Measurements from ENCODE around the gene CELF4.

The CELF4 gene

DNA sequence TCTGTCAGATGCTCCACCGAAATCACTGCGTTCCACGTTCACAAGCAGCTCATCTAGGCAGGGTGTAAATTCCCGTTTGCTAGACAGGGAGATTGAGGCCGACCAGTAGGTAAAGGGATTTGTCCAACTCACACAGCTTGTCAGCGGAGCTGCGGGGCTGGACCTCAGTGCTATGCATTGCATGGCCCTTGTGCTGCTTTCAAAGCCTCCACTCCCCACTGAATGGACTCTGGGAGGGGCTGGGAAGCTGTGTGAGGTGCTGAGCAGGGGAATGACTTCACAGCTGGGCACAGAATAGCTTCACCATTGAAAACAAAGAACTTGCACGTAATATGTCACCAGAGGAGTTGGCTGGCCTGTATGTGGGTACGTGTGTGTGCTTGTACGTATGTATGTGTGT is 21.4 kb downstream of the CELF4 start:
- no peaks in the 10 kb centered on the region for H3K36me3 ChIP-seq (ENCODE audit: control insufficient read depth, insufficient read depth, low read length)
- DNase-seq (ENCODE audit: extremely low read depth, insufficient read length): no peak
- TF ChIP-seq, protein P1, sequence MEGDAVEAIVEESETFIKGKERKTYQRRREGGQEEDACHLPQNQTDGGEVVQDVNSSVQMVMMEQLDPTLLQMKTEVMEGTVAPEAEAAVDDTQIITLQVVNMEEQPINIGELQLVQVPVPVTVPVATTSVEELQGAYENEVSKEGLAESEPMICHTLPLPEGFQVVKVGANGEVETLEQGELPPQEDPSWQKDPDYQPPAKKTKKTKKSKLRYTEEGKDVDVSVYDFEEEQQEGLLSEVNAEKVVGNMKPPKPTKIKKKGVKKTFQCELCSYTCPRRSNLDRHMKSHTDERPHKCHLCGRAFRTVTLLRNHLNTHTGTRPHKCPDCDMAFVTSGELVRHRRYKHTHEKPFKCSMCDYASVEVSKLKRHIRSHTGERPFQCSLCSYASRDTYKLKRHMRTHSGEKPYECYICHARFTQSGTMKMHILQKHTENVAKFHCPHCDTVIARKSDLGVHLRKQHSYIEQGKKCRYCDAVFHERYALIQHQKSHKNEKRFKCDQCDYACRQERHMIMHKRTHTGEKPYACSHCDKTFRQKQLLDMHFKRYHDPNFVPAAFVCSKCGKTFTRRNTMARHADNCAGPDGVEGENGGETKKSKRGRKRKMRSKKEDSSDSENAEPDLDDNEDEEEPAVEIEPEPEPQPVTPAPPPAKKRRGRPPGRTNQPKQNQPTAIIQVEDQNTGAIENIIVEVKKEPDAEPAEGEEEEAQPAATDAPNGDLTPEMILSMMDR (IDR thresholded peaks at IDR 0.05; ENCODE audit: insufficient read depth, low read length, poor library complexity, severe bottlenecking): no peak
- H3K4me3 ChIP-seq (replicated peaks; ENCODE audit: low read depth, low read length): no peak overlapping the region
- H3K27me3 ChIP-seq (replicated peaks; ENCODE audit: control insufficient read depth, insufficient read depth, low read length): no peaks in the 10 kb centered on the region; the same call in none of the 2 replicates

DNA sequence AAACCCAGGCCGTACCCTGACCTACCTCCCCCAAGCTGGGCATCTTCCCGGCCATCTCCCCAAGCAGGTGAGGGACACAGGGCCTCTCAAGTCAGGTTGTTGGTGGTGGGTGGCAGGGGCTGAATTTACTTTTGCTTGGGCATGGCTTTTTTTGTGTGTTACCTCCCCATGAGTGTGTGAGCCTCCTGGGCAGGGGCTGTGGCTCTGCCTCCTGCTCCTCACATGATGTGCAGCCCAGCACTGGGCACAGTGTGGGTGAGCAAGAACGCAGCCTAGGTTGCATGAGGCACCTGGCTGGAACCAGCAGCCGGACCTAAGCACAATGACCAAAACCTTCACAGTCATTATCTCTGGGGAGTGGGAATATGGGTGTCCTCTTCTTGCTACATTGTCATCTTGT is 22.3 kb downstream of the CELF4 start:
- H3K4me3 ChIP-seq (replicated peaks; ENCODE audit: low read depth, low read length): no peak overlapping the region
- DNase-seq (ENCODE audit: extremely low read depth, insufficient read length): no peak
- no peaks in the 10 kb centered on the region for H3K36me3 ChIP-seq (ENCODE audit: control insufficient read depth, insufficient read depth, low read length)
- TF ChIP-seq, protein P1 (IDR thresholded peaks at IDR 0.05; ENCODE audit: insufficient read depth, low read length, poor library complexity, severe bottlenecking): no peak
- no peaks in the 10 kb centered on the region; the same call in none of the 2 replicates for H3K27me3 ChIP-seq (replicated peaks; ENCODE audit: control insufficient read depth, insufficient read depth, low read length)

DNA sequence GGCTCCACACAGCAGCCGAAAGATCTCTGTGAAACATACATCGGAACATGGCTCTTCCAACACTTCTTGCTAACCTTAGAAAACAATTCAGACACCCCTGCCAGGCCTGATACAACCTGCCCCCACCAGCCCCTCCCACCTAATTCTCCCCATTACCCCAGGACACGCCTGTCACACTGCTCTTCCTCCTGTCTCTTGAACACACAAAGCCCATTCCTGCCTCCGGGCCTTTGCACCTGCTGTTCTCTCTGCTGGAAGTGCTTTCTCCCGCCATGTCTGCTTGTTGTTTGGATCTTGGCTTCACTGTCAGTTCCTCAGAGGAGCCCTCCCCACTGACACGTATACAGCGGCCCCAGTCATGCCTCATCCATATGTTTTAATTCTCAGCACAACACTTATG is 24.1 kb downstream of the CELF4 start:
- DNase-seq (ENCODE audit: extremely low read depth, insufficient read length): no peak
- Histone ChIP-seq H3K4me3 (replicated peaks; ENCODE audit: low read depth, low read length) (no peak overlapping the region), H3K27me3 (replicated peaks; ENCODE audit: control insufficient read depth, insufficient read depth, low read length) (peaks cover 4% of the 10 kb centered on the region), H3K36me3 (ENCODE audit: control insufficient read depth, insufficient read depth, low read length) (no peaks in the 10 kb centered on the region)
- TF ChIP-seq, protein P1 (IDR thresholded peaks at IDR 0.05; ENCODE audit: insufficient read depth, low read length, poor library complexity, severe bottlenecking): no peak

DNA sequence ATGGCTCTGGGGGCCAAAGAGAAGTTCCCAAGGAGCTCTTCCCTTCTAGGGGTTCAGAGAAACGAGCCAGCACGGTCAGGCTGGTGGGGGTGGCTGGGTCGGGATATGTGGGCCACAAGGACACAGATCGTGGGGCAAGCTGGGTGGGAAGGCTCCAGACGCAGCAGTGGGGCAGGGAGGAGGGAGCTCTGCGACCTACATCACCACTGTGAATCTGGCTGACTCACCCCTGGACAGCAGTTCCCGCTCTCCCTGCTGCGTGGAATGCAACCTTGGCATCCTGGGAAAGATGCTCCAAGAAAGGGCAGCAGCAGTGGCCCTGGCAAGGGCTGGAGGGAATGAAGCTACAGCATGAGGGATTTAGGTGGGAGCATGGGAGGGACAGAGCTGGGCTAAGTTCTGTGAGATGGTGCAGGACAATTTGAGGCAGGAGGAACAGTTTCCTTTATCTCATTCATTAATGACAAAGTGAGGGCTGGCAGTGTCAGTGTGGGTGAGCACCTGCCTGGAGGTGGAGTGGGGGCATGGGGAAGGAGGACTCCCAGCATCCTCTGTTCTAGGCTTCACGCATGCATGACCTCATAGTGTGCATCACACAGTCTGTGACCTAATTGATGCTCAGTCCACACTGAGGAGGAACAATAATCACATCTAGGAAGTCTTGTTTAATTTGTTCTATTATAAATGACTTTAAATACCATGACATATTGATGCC is 25.0 kb downstream of the CELF4 start:
- H3K36me3 ChIP-seq (ENCODE audit: control insufficient read depth, insufficient read depth, low read length): no peaks in the 10 kb centered on the region
- peaks cover 4% of the 10 kb centered on the region for H3K27me3 ChIP-seq (replicated peaks; ENCODE audit: control insufficient read depth, insufficient read depth, low read length)
- TF ChIP-seq, protein P1 (IDR thresholded peaks at IDR 0.05; ENCODE audit: insufficient read depth, low read length, poor library complexity, severe bottlenecking): no peak
- DNase-seq (ENCODE audit: extremely low read depth, insufficient read length): no peak
- H3K4me3 ChIP-seq (replicated peaks; ENCODE audit: low read depth, low read length): no peak overlapping the region

DNA sequence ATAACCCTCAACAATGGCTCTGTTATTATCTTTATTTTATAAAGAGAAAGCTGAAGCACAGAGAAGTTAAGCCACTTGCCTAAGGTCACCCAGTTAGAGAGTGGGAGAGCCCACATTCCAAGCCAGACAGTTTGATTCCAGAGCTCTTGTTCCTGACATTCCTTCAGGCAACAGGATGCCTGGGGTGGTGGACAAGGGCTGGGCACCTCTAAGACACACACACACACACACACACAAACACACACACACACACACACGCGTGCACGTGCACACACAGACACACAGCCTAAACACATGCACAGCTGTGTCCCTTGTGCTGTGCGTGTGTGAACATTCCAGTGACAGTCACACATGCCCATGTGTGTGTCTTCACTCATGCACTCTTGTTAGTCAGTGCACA is 26.4 kb downstream of the CELF4 start:
- Histone ChIP-seq H3K4me3 (replicated peaks; ENCODE audit: low read depth, low read length) (no peak overlapping the region), H3K36me3 (ENCODE audit: control insufficient read depth, insufficient read depth, low read length) (no peaks in the 10 kb centered on the region), H3K27me3 (replicated peaks; ENCODE audit: control insufficient read depth, insufficient read depth, low read length) (peaks cover 4% of the 10 kb centered on the region)
- DNase-seq (ENCODE audit: extremely low read depth, insufficient read length): no peak
- TF ChIP-seq, protein P1 (IDR thresholded peaks at IDR 0.05; ENCODE audit: insufficient read depth, low read length, poor library complexity, severe bottlenecking): no peak

Measured in GM06990 (cell line).